ENCODE results near the gene LBR.
"Not testable (repeated sequence)": the region's sequence is repeated elsewhere in the genome, so short reads cannot be mapped to it uniquely, and the experiment has no call there.

The LBR gene

DNA sequence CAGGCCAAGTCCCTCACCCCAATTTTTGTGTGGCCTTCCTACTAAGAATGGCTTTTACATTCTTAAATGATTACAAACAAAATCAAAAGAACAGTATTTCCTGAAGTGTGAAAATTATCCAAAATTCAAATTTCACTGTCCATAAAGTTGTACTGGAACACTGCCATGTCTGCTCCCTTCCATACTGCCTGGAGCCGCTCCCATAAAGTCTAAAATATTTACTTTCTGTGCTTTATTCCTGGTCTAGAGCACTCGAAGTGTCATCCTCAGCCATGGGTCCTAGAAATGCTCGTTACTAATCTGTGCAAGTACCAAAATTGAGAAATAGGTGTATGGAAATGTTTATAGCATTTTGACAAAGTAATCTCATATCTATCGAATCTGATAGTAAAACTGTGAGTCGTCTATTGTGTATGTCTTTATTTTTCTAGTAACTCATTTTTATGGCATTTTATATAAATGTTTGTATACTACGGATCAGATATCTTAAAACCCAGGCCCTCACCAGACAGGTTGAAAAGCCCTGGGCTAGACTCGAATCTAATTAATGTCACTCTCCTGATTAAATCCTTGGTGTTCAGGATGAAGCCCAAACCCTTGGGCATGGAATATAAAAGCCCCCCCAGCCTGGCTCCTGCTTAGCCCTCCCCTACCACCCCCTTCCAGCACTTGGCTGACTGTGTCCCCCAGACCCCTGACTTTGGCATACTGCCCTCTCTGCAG is 4.9 kb downstream of the LBR start:
- no peak for DNase-seq (ENCODE audit: low spot score)

DNA sequence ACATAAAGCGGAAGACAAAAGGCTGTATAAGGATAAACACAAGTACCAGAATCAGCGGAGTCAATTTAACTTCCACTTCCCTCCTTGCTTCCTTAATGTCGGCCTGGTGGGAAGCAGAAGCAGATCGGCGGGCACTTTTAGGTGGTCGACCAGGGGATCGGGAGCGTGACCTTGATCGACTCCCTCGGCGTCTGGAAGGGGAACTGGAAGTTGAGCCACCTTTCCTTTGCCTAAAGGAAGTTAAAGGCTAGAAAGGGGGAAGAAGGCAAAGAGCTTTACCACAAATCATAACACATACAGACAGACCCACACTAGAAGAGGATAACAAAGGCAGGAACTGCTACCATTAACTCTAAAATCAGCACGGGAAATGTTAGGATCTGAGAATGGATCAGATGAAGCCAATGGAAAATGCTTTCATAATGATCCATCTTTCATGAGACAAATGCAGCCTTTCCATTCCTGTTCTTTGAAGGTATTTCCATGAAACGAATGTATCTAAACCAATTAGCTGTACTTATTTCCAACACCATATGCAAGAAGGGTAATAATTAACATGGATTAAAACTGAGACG is 5.7 kb downstream of the LBR start:
- no peak for DNase-seq (ENCODE audit: low spot score)

- DNase-seq (ENCODE audit: low spot score): no peak
Measured at GRCh38 chr1:225418598-225418997, 9.2 kb downstream of the LBR start.

DNA sequence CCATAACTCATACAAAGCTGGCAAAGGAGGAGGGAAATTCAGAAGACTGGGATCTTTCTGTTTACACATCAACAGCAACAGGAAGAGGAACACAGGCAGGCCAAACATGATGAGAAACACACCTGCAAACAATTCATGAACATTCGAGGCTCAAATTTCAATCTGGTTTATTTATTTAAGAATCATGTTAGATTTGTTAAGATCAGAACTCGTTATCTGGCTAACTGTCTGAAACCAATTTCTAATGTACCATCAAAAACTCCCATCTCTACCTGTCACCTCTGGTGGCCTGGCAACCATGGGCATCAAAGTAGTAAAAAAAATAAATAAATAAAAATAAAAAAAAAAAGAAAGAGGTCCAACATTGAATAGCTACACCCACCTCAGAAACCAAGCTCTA is 9.8 kb downstream of the LBR start:
- DNase-seq (ENCODE audit: low spot score): no peak

DNA sequence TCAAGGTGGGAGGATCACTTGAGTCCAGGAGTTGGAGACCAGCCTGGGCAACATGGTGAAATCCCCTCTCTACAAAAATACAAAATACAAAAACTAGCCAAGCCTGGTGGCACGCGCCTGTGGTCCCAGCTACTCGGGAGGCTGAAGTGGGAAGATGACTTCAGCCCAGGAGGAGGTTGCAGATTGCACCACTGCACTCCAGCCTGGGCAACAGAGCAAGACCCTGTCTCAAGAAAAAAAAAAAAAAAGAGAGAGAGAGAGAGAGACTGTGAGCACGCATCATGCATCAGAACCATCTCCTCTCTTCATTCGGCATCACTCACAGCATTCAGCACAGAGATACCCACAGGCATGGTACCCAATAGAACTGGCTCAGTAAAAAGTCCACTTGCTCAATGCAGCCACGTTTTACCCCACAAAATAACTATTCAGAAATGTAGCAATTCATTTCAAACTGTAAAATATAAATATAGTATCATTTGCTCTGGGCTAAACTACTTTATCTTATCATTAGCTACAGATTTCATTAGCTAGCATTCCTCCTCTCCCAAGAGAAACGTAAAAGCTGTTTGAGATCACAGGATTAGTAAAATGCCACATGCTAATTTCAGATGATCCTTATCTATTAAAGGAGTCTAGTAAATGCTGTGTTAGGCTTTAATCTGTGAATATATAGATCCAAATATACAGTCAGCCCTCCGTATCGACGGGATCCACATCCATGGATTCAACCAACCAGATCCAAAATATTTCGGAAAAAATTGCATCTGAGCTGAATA is 11.7 kb downstream of the LBR start:
- no peak for DNase-seq (ENCODE audit: low spot score)

DNA sequence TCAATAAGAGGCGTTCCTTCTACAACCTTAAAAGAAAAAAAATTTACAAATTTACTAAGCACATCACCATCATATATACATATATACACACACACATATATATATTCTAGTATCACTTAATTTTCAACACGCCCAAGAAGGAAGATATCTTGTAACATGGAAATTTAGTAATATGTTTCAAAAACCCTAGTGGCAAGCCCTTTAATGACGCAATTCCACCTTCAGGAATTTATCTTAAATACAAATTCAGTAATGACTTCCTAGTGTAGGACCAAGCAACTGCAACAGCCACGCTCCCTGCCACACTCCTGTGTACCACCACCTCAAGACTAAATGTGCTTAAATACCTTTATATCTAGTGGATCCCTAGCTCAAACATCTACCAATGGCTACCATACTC is 12.5 kb downstream of the LBR start:
- no peak for DNase-seq (ENCODE audit: low spot score)

DNA sequence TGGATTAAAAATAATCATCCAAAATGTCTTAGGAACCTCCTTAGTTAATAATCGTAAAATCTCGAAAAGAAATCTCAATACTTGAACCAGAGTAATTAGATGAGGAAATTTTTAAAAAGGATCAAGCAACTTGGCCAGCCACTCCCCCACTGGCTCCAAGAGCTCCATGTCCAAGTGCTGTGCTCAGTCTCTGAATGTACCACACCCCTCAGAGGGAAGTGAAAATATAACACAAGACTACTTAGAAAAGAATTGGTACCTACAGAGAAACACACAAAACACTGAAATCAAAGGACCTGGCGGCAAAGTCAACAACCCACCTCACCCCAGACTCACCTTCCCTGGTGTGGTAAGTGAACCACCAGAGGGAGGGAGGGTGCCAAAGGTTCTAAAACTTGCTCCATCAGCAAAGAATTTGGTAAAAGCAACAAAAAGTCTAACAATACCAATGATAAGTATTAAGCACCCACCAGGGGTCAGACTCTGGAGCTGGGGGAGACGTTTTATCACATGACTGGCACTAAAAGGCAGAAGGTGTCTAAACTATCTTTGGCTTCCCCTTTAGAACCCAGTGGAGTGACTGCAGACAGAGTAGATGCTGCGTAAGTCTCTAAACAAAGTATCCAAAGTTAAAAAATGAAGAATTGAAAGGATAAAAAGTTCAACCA is 14.0 kb downstream of the LBR start:
- DNase-seq (ENCODE audit: low spot score): no peak

DNA sequence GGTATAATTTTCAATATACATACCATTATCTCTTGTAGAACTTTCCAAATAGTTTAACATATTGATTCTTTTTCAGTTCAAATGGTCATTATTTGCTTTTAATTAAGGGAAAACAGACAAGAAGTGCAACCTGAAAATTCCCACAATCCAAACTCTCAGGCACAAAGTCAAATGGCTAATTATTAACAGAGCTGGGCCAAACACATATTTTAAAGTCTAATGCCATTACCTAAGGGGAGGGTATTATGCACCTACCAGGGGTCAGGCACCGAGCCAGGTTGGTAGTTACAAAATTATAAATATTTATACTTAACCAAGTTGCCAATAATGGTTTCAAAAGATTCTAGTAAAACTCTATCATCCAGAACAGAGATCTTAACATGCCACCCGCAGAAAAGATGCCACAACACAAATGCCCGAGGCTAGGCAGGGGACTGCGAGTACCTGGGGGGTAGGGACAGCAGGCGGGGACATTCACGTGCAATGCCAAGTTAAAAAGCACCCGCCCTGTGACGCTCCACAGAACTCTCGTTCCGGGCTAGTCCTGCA is 15.0 kb downstream of the LBR start:
- no peak for DNase-seq (ENCODE audit: low spot score)

- no peak for DNase-seq (ENCODE audit: low spot score)
Measured at GRCh38 chr1:225412321-225412720, 15.5 kb downstream of the LBR start.

- no peak for DNase-seq (ENCODE audit: low spot score)
Measured at GRCh38 chr1:225410036-225410435, 17.8 kb downstream of the LBR start.

- DNase-seq (ENCODE audit: low spot score): no peak
Measured at GRCh38 chr1:225409051-225409450, 18.8 kb downstream of the LBR start.

DNA sequence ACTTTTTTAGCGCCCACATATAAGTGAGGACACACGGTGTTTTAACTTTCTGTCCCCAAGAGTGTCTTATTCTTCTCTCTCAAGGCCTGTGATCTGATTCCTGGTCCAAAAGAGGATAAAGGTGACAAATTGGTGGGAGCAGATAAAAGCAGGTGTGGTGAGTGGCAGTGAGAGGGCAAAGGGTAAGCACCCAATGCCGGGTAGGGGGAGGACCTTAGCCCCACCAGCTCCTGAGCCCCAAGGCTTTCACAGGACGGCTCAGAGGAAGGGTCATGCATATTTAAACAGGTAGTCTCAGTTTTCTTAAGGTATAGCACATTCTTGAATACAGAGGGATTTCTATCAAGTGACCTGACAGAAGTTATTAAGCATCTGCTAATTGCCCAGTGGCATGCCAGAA is 19.6 kb downstream of the LBR start:
- DNase-seq (ENCODE audit: low spot score): no peak

GRCh38 chr1:225407755-225408154 is 20.1 kb downstream of the LBR start:
- no peak for DNase-seq (ENCODE audit: low spot score)

DNA sequence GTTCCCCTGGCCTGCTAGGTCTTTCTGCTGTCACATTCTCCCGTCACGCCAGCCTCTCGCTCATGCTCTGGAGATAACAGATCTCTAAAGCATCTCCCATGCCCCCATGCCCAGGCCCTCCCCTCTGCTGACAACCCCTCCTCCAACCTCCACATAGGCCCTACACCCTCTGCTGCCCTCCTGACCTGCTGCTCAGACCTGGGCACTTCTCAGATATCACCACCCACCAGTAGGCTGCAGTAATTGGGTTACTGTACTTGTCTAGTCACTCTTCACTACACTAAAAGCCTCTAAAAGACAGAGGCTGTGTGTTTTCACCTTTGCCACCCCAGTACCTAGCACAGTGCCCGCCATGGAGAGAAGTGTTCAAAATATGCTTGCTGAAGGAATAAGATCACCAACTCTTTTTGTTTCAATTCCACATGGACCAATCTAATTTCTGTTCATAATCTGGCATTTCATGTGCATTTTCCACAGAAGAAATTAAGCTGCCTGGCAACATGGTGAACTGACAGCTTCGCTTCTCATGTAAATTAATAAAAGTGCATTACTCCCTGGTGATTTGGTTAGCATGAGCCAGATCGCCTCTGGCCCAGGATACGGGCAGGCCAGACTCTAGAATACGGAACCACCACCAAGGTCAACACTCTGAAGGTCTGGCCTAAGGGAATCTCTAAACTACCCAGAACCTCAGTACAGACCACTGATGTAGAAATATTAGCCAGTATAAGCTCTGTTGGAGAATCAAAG is 20.7 kb downstream of the LBR start:
- no peak for DNase-seq (ENCODE audit: low spot score)

- DNase-seq (ENCODE audit: low spot score): no peak
Measured at GRCh38 chr1:225400968-225401367, 26.9 kb downstream of the LBR start.

DNA sequence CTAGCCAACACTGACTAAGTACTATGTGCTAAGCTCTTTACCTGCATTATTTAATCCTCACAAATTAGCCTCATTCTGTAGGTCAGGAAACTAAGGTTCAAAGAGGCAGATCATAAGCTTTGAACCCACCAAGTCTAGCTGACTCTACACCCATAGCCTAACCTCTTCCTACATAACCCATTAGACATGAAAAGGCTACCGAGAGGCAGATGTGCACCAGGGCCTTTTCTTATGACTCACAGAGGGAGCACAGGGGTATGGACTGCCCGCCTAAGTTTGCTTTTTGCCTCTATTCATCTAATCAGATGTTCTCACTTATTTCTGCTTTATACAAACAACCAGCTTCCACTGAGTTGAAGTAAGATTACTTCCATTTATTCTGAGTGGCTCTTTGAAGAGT is 31.5 kb downstream of the LBR start:
- DNase-seq (ENCODE audit: low spot score): no peak

DNA sequence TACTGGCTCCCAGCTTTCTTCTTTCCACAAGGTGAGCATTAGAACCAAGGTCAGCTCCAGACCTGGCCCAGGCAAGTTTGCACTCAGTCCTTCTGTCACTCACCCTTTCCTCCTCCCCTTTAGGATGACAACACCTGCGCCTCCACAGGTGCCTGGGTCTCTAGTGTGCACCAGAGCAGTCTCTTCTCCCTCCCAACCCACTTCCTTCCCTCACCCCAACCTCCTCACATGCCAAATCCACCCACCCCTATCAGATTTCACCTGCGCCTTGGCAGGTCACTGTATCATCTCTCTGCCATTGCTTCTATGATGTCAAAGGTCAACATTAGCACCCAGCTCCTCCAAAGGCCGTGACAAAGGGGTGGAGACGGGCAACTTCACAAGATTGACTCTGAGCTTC is 38.0 kb downstream of the LBR start:
- DNase-seq (ENCODE audit: low spot score): no peak

GRCh38 chr1:225388372-225388771 is 39.5 kb downstream of the LBR start:
- DNase-seq (ENCODE audit: low spot score): no peak

DNA sequence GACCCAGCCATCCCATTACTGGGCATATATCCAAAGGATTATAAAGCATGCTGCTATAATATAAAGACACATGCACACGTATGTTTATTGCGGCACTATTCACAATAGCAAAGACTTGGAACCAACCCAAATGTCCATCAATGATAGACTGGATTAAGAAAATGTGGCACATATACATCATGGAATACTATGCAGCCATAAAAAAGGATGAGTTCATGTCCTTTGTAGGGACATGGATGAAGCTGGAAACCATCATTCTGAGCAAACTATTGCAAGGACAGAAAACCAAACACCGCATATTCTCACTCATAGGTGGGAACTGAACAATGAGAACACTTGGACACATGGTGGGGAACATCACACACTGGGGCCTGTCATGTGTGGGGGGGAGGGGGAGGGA is 41.0 kb downstream of the LBR start:
- DNase-seq (ENCODE audit: low spot score): not testable (repeated sequence)

- no peak for DNase-seq (ENCODE audit: low spot score)
Measured at GRCh38 chr1:225380691-225381090, 47.1 kb downstream of the LBR start.

GRCh38 chr1:225378880-225379279 is 49.0 kb downstream of the LBR start:
- DNase-seq (ENCODE audit: low spot score): no peak

DNA sequence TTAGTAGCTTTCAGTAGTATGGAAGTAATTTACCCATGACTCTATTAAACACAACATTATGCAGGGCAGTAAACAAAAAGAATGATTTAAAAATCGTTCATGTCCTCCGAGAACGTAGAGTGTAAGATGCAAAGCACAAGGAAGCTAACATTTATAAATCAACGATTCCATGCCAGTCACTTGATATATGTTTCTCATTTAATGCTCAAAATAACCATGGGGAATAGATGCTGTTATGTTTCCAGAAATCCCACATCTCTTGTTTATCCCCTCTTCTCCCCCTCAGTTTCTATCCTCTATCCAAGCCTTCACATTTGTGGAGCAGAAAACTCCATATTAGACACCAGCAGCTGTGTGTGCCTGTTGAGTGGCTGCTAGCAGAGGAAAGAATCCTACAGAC is 52.8 kb downstream of the LBR start:
- DNase-seq (ENCODE audit: low spot score): no peak
